ENCODE data around the gene TBC1D4.

The TBC1D4 gene

DNA sequence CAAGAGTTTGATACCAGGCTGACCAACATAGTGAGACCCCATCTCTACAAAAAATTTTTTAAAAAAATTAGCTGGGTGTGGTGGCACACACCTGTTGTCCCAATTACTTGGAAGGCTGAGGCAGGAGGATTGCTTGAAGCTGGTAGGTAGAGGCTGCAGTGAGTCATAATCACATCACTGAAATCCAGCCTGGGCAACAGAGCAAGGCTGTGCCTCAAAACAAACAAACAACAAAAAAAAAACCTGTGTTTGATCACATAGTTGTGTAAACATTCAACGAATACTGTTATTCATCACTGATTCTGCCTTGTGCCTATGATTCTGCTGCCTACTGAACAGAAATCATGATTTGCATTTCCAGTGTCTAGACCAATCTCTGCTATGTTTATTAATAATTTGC, 134.0 kb downstream of the TBC1D4 start:
- no peak overlapping the region for H3K4me3 ChIP-seq (ENCODE audit: low read length, poor library complexity, severe bottlenecking)
- no peaks in the 10 kb centered on the region for H3K27me3 ChIP-seq (ENCODE audit: insufficient read depth, low read length, poor library complexity, severe bottlenecking)
- no peaks in the 10 kb centered on the region for H3K4me1 ChIP-seq (ENCODE audit: insufficient read depth, low read length, poor library complexity, severe bottlenecking)
- peaks cover 13% of the 10 kb centered on the region; the same call in 1 of the 2 replicates for H3K36me3 ChIP-seq (ENCODE audit: insufficient read depth, low read length)
- H4K20me1 ChIP-seq (ENCODE audit: insufficient read depth, low read length, poor library complexity, severe bottlenecking), result no peaks in the 10 kb centered on the region
- no peaks in the 10 kb centered on the region for H3K9me3 ChIP-seq (ENCODE audit: insufficient read depth, low read depth, low read length)
- no peak for TF ChIP-seq CTCF (conservative IDR thresholded peaks at IDR 0.05; ENCODE audit: low read length)
- no peak for TF ChIP-seq EZH2phosphoT487 (IDR thresholded peaks at IDR 0.05; ENCODE audit: borderline replicate concordance)
- H3F3A ChIP-seq (ENCODE audit: low read depth), result no peaks in the 10 kb centered on the region
- H2AFZ ChIP-seq (ENCODE audit: low read length), result no peak overlapping the region
- H3K9ac ChIP-seq (ENCODE audit: low read depth, low read length, poor library complexity, severe bottlenecking), result no peak overlapping the region
- H3K4me2 ChIP-seq (ENCODE audit: low read depth, low read length, poor library complexity, severe bottlenecking), result no peak overlapping the region
- H3K79me2 ChIP-seq (ENCODE audit: insufficient read depth, low read length), result no peaks in the 10 kb centered on the region
- H3K9me2 ChIP-seq (replicated peaks; ENCODE audit: low read depth, low read length), result no peaks in the 10 kb centered on the region

DNA sequence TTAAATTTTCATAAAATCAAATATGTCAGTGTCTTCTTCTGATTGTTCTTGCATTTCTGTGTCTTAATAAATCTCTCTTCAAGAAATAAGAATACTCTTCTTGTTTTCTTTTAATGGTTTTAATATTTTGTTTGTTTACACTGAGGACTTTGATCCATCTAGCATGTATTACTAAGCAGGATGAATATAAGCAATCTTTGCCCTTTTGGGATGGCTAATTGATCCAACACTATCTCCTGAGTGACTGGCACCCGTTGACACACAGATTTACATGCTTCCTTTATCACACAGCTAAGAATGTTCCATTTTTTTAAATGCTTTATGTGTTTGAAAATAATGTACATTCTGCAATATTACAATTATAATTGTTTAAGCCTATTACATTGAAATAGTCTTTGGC, 134.5 kb downstream of the TBC1D4 start:
- Histone ChIP-seq H3F3A (ENCODE audit: low read depth) (no peaks in the 10 kb centered on the region), H4K20me1 (ENCODE audit: insufficient read depth, low read length, poor library complexity, severe bottlenecking) (no peaks in the 10 kb centered on the region), H3K9me3 (ENCODE audit: insufficient read depth, low read depth, low read length) (no peaks in the 10 kb centered on the region), H2AFZ (ENCODE audit: low read length) (no peak overlapping the region), H3K27me3 (ENCODE audit: insufficient read depth, low read length, poor library complexity, severe bottlenecking) (no peaks in the 10 kb centered on the region), H3K36me3 (ENCODE audit: insufficient read depth, low read length) (peaks cover 13% of the 10 kb centered on the region; the same call in 1 of the 2 replicates), H3K79me2 (ENCODE audit: insufficient read depth, low read length) (no peaks in the 10 kb centered on the region), H3K4me2 (ENCODE audit: low read depth, low read length, poor library complexity, severe bottlenecking) (no peak overlapping the region), H3K9me2 (replicated peaks; ENCODE audit: low read depth, low read length) (no peaks in the 10 kb centered on the region), H3K4me1 (ENCODE audit: insufficient read depth, low read length, poor library complexity, severe bottlenecking) (no peaks in the 10 kb centered on the region), H3K4me3 (ENCODE audit: low read length, poor library complexity, severe bottlenecking) (no peak overlapping the region), H3K9ac (ENCODE audit: low read depth, low read length, poor library complexity, severe bottlenecking) (no peak overlapping the region)
- no peak for TF ChIP-seq CTCF (conservative IDR thresholded peaks at IDR 0.05; ENCODE audit: low read length)
- TF ChIP-seq EZH2phosphoT487 (IDR thresholded peaks at IDR 0.05; ENCODE audit: borderline replicate concordance), result no peak

DNA sequence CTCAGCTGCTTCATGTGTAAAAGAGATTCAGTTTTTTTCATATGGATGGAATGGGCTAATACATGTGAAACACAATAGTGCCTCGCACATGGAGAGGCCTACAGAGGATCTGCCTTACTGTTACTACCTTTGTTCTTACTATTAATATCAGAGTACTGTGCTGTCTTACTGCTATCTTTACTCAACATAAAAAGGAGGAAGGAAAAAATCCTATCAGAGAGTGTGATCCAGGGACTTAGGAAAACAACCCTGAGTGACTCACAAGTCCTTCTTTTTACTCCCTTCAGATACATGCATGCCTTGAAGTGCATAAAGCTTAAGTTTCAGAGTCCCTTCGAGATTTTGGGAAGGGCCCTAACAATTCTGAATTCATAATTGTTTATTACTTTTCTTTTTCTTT, 136.8 kb downstream of the TBC1D4 start:
- no peak for TF ChIP-seq EZH2phosphoT487 (IDR thresholded peaks at IDR 0.05; ENCODE audit: borderline replicate concordance)
- TF ChIP-seq CTCF (conservative IDR thresholded peaks at IDR 0.05; ENCODE audit: low read length), result no peak
- Histone ChIP-seq H3F3A (ENCODE audit: low read depth) (no peaks in the 10 kb centered on the region), H3K9me2 (replicated peaks; ENCODE audit: low read depth, low read length) (no peaks in the 10 kb centered on the region), H2AFZ (ENCODE audit: low read length) (no peak overlapping the region), H3K36me3 (ENCODE audit: insufficient read depth, low read length) (peaks cover 14% of the 10 kb centered on the region; the same call in 1 of the 2 replicates), H3K79me2 (ENCODE audit: insufficient read depth, low read length) (no peaks in the 10 kb centered on the region), H3K9me3 (ENCODE audit: insufficient read depth, low read depth, low read length) (no peaks in the 10 kb centered on the region), H3K9ac (ENCODE audit: low read depth, low read length, poor library complexity, severe bottlenecking) (no peak overlapping the region), H3K4me2 (ENCODE audit: low read depth, low read length, poor library complexity, severe bottlenecking) (no peak overlapping the region), H3K4me1 (ENCODE audit: insufficient read depth, low read length, poor library complexity, severe bottlenecking) (no peaks in the 10 kb centered on the region), H4K20me1 (ENCODE audit: insufficient read depth, low read length, poor library complexity, severe bottlenecking) (no peaks in the 10 kb centered on the region), H3K4me3 (ENCODE audit: low read length, poor library complexity, severe bottlenecking) (no peak overlapping the region), H3K27me3 (ENCODE audit: insufficient read depth, low read length, poor library complexity, severe bottlenecking) (no peaks in the 10 kb centered on the region)
